GM12864 (cell line): ENCODE data around the gene NR1D1.
A peak's percentile ranks its signal among the peaks of the same experiment; 100 is the strongest.

Source experiments
- DNase-seq: peaks from one replicate; pipeline ENCODE4 v3.0.0-alpha.2; 2011; ENCODE audit warnings: low read depth
- H3K4me3 ChIP-seq: 2 replicates; pipeline ENCODE4 v1.5.1; 2011; ENCODE audit warnings: mild to moderate bottlenecking, low read depth, low read length, control low read depth
- TF ChIP-seq, protein P1 (sequence below): IDR thresholded peaks from 2 replicates; pipeline ENCODE4 v1.5.1; 2011; ENCODE audit warnings: low read depth, mild to moderate bottlenecking, moderate library complexity, low read length, control low read depth, inconsistent platforms; ENCODE audit errors: missing control alignments

Gene NR1D1

DNA sequence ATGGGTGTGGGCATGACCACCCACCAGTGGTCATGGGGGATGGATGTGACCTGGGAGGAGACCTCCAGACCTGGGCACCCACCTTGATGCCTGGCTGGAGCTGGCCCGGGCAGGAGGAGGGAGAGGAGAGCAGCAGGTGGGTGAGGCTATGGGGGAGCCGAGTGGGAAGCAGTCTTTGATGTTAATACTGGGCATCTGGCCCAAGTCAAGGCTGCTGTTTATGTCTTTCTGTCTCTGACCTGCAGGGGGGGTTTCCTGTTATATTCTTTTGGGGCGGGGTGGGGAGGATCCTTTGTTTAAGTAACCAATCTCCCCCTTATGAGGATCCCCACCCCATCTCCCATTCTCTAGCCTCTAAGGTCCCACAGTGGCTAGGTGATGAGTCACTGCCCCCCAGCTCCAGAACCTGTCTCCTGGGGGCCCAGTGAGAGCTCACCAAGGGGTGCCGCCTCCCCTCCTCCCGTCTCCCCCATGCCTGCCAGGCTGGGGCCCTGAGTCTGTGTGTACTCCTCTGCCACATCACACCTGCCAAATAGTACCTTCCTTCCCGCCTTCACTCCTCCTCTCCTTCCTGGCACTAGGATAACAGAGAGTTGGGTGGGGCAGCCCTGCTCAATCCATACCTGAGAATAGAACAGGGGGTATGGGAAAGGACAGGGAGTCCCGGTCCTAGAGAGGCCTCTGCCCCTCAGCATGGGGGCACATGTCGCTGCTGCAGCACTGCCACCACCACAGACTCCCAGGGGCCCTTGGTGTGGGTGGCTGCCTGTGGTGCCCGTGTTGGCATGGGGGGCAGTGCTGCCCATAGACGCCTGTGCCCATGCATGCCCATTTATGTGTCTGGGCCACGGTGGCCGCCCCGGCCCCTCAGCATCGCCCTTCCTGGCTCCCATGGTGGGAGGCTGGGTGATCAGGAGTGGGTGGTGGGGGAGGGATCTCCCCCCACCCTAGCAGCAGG, 30.4 kb downstream of the NR1D1 start:
- no peak for DNase-seq
- no peak overlapping the region for H3K4me3 ChIP-seq
- TF ChIP-seq, protein P1, sequence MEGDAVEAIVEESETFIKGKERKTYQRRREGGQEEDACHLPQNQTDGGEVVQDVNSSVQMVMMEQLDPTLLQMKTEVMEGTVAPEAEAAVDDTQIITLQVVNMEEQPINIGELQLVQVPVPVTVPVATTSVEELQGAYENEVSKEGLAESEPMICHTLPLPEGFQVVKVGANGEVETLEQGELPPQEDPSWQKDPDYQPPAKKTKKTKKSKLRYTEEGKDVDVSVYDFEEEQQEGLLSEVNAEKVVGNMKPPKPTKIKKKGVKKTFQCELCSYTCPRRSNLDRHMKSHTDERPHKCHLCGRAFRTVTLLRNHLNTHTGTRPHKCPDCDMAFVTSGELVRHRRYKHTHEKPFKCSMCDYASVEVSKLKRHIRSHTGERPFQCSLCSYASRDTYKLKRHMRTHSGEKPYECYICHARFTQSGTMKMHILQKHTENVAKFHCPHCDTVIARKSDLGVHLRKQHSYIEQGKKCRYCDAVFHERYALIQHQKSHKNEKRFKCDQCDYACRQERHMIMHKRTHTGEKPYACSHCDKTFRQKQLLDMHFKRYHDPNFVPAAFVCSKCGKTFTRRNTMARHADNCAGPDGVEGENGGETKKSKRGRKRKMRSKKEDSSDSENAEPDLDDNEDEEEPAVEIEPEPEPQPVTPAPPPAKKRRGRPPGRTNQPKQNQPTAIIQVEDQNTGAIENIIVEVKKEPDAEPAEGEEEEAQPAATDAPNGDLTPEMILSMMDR = peak; percentile 36

DNA sequence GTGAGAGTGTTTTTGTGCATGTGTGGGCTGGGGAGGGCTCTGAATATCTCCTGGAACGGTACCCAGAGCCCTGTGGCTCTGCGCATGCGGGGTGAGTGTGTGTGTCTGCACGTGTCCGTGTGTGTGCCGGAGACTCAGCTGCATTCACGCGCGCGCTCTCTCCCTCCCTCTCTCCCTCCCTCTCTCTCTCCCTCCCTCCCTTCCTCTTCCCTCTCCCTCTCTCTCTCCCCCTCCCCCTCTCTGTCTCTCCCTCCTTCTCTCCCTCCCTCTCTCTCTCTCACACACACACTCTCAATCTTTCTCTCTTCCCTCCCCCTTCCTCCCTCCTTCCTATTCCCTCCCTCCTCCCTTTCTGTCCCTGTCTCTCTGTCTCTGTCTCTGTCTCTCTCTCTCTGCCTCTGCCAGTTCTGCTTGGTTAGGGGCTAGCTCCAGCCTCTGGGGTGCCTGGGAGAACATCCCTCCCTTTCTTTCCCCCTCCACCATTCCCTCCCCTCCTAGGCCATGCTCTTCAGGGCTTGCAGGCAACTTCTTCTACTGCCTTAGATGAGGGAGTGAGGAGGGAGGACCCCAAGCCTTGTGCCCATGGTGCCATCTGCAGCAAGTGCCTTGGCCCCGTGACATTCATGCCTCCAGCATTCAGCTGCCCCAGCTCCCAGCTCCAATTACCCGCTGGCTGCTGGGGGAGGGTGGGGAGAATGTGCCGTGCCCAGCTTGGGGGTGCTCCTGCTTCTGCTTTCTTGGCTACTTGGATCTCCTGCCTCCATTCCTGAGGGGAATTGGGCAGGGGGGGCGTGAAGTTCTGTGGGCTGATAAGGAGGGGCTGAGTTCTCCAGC, 31.3 kb downstream of the NR1D1 start:
- peak; percentile 27 for DNase-seq
- TF ChIP-seq, protein P1 = no peak
- H3K4me3 ChIP-seq = peak overlapping the region; percentile 20

DNA sequence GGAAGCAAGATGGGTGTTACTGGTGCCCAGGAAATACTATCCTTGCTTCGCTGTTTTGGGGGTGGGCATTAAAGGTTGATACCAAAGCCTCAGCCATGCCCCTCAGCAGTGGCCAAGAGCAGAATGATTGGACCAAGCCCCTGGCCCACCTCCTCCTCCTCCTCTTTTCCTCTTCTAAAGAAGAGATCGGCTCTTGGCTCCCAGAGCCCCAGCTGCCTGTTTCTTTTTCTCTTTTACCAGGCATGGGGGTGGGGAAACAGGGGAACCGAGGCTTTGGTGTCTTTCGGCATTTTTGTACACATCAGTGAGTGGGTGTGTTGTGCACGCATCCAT, 31.8 kb downstream of the NR1D1 start:
- H3K4me3 ChIP-seq = peak overlapping the region; percentile 20
- TF ChIP-seq, protein P1 = no peak
- DNase-seq = no peak

DNA sequence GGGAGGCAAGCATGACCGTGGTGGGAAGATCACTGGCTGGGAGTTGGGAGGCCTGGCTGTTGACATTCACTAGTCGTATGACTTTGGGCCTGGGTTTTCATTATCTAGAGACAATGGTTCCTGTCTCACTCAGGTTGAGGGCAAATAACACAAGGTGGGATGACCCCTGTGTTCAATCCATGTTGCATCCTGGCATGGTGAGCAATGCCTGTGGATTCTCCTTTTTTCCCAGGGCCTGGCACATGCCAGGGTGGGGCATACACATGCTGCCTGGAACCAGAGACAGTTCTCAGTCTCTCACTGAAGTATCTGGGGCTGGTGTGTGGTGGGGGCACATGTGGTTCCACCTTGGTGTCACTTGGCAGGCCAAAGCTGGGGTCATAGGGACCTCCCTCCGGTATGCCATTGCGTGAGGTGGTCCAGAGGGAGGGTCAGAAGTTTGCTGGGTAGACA, 32.2 kb downstream of the NR1D1 start:
- TF ChIP-seq, protein P1 = no peak
- no peak for DNase-seq
- no peak overlapping the region for H3K4me3 ChIP-seq

DNA sequence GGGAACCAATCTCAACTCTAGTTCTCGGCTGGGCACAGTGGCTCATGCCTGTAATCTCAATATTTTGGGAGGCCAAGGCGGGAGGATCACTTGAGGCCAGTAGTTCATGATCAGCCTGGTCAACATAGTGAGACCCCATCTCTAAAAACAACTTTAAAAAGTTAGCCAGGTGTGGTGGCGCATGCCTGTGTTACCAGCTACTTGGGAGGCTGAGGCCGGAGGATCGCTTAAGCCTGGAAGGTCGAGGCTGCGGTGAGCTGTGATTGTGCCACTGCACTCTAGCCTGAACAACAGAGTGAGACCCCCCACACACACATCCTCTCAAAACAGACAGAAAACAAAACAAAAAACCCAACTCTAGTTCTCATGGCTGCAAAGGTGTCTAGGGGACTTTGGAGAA, 32.7 kb downstream of the NR1D1 start:
- no peak for DNase-seq
- no peak overlapping the region for H3K4me3 ChIP-seq
- TF ChIP-seq, protein P1 = no peak

DNA sequence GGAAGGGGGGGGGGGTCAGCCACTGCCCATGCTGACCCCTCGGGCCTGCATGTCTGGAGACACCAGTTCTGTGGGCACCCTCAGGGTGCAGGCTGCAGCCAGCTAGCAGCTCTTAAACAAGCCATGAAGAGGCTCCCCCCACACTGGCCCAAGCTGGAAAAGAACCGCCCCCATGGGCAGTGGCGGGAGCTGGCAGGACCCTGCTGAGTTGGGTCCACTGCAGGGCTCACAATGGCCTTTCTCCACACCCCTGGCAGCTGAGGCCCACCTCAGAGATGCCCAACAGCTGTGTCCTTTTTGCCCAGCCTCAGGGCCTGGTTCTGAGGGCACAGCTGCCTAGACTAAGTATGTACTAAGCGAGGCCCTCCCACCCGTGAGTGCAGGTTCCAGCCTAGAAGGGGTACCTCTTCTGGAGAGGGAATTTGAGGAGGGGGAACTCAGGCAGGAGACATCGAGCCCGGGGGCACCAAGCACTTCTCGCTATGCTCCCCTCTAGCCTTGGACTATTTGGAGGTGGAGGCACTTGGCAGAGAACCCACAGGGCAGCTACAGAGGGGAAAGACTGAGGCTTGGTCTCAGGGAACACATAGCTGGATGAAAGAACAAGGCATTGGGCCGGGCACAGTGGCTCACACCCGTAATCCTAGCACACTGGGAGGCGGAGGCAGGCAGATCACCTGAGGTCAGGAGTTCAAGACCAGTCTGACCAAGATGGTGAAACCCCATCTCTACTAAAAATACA, 34.4 kb downstream of the NR1D1 start:
- H3K4me3 ChIP-seq = no peak overlapping the region
- no peak for DNase-seq
- TF ChIP-seq, protein P1 = no peak
